ENCODE measurements around the gene SCAMP4. TPM values are rescaled to one million over a fixed set of nuclear protein-coding genes. Genes with fewer than 3 reads are reported as not detected.
A peak's percentile ranks its signal among the peaks of the same experiment; 100 is the strongest.

SCAMP4 gene
- total RNA-seq (2014; rRNA removed; shearing (Covaris generic)) (87.0 and 106 TPM in 2 replicates), polyA plus RNA-seq (2016; fragmentation: Nextera tagmentation; extraction: Ambion mirVana) (35.5 and 39.4 TPM in 2 replicates)
- long read RNA-seq, partial matches to known transcripts, result 1 of 3 reads
- long read RNA-seq, other reads (novel, unspliced or antisense), result 1 of 3 reads

DNA sequence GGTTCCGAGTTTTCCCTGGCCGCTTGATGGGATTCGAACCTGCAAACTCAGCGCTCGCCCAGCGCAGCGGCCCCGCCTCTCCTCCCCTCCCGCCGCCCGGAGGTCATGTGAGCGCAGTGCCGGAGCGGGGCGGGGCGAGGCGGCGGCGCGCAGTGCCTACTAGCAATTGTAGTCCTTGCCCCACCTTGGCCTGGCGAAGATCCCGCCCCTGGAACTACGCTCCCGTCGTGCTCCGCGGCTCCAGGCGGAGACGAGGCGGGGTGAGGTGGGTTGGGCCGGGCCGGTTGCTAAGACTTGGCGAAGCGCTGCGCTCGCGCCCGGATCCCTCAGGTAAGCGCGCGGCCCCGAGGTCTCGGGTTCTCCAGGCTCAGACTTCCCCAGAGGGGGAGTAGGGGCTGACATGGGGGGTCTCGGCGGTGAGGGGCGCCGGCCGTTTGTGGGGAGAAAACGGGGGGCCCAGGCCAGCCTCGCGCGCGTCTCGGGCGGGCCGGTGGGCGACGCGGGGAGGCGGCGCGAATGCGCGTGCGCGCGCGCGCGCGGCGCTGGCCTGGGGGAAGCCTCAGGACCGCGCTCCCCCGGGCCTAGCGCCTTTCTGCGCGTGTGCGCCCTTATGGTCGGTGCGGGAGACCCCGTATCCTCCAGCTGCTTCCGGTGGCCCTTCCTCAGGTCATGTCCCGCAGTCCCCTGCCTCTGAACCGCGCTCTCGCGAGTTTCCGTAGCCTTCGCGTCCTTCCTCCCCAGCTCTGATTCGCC is at the start of gene SCAMP4, which contains the start of gene ADAT3:
TSS of gene SCAMP4 (plus strand) at position 290 of the 753 bp plus-strand sequence. CDS start 9,621 bp downstream, outside the sequence.
TSS of gene ADAT3 (plus strand) at position 290 of the 753 bp plus-strand sequence. CDS start 6,649 bp downstream, outside the sequence.
- DNase-seq (ENCODE audit: low spot score) (peak; percentile 99), ATAC-seq (peak; percentile 93)
- Histone ChIP-seq H2AFZ (0 out of 2 replicates have a peak within 1 kb of the TSS, but pooled peaks have one; percentile 64), H3K79me2 (replicated peaks; ENCODE audit: insufficient read depth) (peaks cover 47% of the 10 kb centered on the region), H4K20me1 (replicated peaks; ENCODE audit: insufficient read depth) (peaks cover 7% of the 10 kb centered on the region), H3K27ac (ENCODE audit: low read depth) (peak within 1 kb of the TSS; percentile 82), H3K27me3 (ENCODE audit: insufficient read depth) (no peaks in the 10 kb centered on the region), H3K4me2 (peak within 1 kb of the TSS; percentile 90), H3K4me1 (ENCODE audit: insufficient read depth) (peaks cover 12% of the 10 kb centered on the region), H3F3A (replicated peaks; ENCODE audit: low read depth) (peaks cover 20% of the 10 kb centered on the region), H3K4me3 (peak within 1 kb of the TSS; percentile 70), H3K9me2 (ENCODE audit: insufficient read depth) (no peaks in the 10 kb centered on the region), H3K36me3 (ENCODE audit: insufficient read depth) (no peaks in the 10 kb centered on the region)
- Mint-ChIP-seq H3K27me3 (ENCODE audit: insufficient read depth, low read depth, poor library complexity) (peaks cover 24% of the 10 kb centered on the region), H3K36me3 (ENCODE audit: low read depth) (peaks cover 11% of the 10 kb centered on the region), H3K4me1 (peaks cover 21% of the 10 kb centered on the region), H3K27ac (peak within 1 kb of the TSS; percentile 97), H3K4me3 (peak within 1 kb of the TSS; percentile 81), H3K9me3 (peaks cover 4% of the 10 kb centered on the region; the same call in 1 of the 3 replicates)
- TF ChIP-seq CTCF (conservative IDR thresholded peaks at IDR 0.05; ENCODE audit: low read depth in 2 of 2) (no peak), POLR2AphosphoS5 (IDR thresholded peaks at IDR 0.05; ENCODE audit: low read depth) (peak; percentile 80), CREB1 (CRISPR knock-in tag; IDR thresholded peaks at IDR 0.05; ENCODE audit: low read depth) (peak; percentile 77)
- TF ChIP-seq, protein P1, sequence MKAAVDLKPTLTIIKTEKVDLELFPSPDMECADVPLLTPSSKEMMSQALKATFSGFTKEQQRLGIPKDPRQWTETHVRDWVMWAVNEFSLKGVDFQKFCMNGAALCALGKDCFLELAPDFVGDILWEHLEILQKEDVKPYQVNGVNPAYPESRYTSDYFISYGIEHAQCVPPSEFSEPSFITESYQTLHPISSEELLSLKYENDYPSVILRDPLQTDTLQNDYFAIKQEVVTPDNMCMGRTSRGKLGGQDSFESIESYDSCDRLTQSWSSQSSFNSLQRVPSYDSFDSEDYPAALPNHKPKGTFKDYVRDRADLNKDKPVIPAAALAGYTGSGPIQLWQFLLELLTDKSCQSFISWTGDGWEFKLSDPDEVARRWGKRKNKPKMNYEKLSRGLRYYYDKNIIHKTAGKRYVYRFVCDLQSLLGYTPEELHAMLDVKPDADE (IDR thresholded peaks at IDR 0.05), result peak; percentile 84

DNA sequence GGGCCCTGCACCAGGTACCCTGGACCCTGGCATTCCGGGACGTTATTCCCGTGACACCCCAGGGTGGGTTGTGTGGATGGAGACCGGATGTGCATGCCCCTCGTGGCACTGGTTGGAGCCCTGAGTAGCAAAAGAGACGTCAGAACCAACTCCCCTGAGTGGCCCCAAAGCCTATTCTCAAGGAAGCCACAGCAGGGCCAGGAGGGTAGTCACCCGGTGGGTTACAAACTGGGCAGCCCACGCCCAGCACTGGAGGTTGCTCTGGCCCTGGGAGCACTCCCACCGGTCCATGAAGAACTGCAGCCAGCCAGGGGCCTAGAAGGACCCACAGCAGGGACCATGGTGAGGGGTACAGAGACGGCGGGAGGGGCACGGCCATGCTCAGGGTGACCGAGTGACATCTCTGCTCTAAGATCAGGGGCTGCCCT is 49.4 kb upstream of the SCAMP4 start:
- H3K36me3 Mint-ChIP-seq (ENCODE audit: low read depth), result peaks cover 5% of the 10 kb centered on the region; the same call in 1 of the 3 replicates
- Histone ChIP-seq H2AFZ (no peak overlapping the region), H3K4me2 (peak overlapping the region; percentile 98), H3K4me3 (peak overlapping the region; percentile 74), H4K20me1 (replicated peaks; ENCODE audit: insufficient read depth) (peaks cover 20% of the 10 kb centered on the region; the same call in 1 of the 2 replicates), H3K27ac (ENCODE audit: low read depth) (peak overlapping the region; percentile 72; the same call in 1 of the 2 replicates), H3K9me2 (ENCODE audit: insufficient read depth) (no peaks in the 10 kb centered on the region), H3K27me3 (ENCODE audit: insufficient read depth) (no peaks in the 10 kb centered on the region), H3K79me2 (replicated peaks; ENCODE audit: insufficient read depth) (peaks cover 39% of the 10 kb centered on the region), H3F3A (replicated peaks; ENCODE audit: low read depth) (peaks cover 14% of the 10 kb centered on the region), H3K4me1 (ENCODE audit: insufficient read depth) (peaks cover 57% of the 10 kb centered on the region), H3K36me3 (ENCODE audit: insufficient read depth) (no peaks in the 10 kb centered on the region)
- H3K4me1 Mint-ChIP-seq, result peaks cover 55% of the 10 kb centered on the region
- ATAC-seq, result no peak
- peak overlapping the region; percentile 44; the same call in 2 of the 3 replicates for H3K4me3 Mint-ChIP-seq
- no peak overlapping the region for H3K27ac Mint-ChIP-seq
- peaks cover 19% of the 10 kb centered on the region for H3K27me3 Mint-ChIP-seq (ENCODE audit: insufficient read depth, low read depth, poor library complexity)
- DNase-seq (ENCODE audit: low spot score), result no peak
- no peaks in the 10 kb centered on the region for H3K9me3 Mint-ChIP-seq
- no peak for TF ChIP-seq ZNF462 (CRISPR knock-in tag; IDR thresholded peaks at IDR 0.05)
- no peak for TF ChIP-seq ZNF331 (CRISPR knock-in tag; IDR thresholded peaks at IDR 0.05; ENCODE audit: low read depth)
- TF ChIP-seq STAT1 (IDR thresholded peaks at IDR 0.05; ENCODE audit: unreplicated experiment), result no peak
- TF ChIP-seq JUNB (IDR thresholded peaks at IDR 0.05; ENCODE audit: unreplicated experiment), result no peak
- TF ChIP-seq ZNF114 (CRISPR knock-in tag; IDR thresholded peaks at IDR 0.05), result no peak
- TF ChIP-seq POLR2AphosphoS5 (IDR thresholded peaks at IDR 0.05; ENCODE audit: low read depth), result no peak

All from GM23338 (cell line).